ENCODE results near the gene GRIK3. TPM values are rescaled to one million over a fixed set of nuclear protein-coding genes. Genes with fewer than 3 reads are reported as not detected.

The GRIK3 gene
- total RNA-seq, 1 donor from 2014 or later: not detected

DNA sequence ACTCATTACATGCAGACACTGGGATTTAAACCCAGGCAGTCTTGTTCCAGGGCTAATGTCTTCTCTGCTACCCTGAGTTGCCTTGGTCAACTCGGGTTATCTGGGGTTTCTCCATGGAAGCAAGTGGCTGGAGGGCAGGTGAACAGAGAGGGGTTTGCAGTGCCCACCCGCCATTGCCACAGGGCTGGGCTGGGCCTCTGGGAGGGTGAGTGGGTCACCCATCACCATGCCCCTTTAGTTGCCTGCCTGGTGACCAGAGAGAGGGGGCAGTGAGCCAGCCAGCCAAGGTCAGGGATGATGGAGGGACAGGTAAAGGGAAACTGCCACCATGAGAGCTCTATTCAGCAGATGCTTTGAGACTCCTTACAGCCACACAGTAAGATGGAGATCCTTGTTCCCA is 53.2 kb downstream of the GRIK3 start:
- TF ChIP-seq, protein P1, sequence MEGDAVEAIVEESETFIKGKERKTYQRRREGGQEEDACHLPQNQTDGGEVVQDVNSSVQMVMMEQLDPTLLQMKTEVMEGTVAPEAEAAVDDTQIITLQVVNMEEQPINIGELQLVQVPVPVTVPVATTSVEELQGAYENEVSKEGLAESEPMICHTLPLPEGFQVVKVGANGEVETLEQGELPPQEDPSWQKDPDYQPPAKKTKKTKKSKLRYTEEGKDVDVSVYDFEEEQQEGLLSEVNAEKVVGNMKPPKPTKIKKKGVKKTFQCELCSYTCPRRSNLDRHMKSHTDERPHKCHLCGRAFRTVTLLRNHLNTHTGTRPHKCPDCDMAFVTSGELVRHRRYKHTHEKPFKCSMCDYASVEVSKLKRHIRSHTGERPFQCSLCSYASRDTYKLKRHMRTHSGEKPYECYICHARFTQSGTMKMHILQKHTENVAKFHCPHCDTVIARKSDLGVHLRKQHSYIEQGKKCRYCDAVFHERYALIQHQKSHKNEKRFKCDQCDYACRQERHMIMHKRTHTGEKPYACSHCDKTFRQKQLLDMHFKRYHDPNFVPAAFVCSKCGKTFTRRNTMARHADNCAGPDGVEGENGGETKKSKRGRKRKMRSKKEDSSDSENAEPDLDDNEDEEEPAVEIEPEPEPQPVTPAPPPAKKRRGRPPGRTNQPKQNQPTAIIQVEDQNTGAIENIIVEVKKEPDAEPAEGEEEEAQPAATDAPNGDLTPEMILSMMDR (IDR thresholded peaks at IDR 0.05): no peak
- H3K27me3 Mint-ChIP-seq (ENCODE audit: unreplicated experiment): no peaks in the 10 kb centered on the region
- no peak overlapping the region for H3K27ac Mint-ChIP-seq (ENCODE audit: unreplicated experiment)

DNA sequence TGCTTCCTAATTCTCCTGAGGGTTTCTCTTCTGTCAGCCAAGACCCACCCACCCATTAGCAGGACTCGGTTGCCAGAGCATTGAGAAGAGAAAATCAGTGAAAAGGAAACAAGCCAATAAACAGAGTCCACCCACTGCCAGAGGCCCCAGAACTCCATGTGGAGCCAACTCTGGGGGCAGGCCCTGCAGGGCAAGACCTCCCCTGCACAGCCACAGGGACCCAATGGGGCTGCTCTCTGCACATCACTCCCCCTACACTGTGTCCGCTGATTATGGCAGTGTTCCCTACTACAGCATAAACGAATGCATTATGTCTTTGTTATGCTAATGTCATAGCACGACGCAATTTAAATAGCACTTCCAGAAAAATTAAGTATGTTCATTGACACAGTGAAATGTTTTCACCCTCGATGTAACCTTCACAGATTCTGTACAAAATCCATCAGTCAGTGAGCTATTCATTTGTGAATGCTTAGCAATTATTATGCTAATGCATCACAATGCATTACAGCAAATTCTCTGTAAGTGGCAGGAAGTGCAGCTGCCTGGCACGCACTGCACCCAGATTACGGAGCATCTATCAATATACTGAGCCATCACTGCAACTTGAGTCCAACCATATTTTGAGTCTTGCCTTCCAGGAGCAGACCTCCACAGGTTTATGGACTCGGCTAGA is 56.4 kb downstream of the GRIK3 start:
- no peaks in the 10 kb centered on the region for H3K36me3 Mint-ChIP-seq (ENCODE audit: unreplicated experiment)
- no peaks in the 10 kb centered on the region for H3K4me1 Mint-ChIP-seq (ENCODE audit: unreplicated experiment)
- H3K4me3 Mint-ChIP-seq (ENCODE audit: unreplicated experiment): no peak overlapping the region
- H3K27ac Mint-ChIP-seq (ENCODE audit: unreplicated experiment): no peak overlapping the region
- no peaks in the 10 kb centered on the region for H3K27me3 Mint-ChIP-seq (ENCODE audit: unreplicated experiment)
- TF ChIP-seq, protein P1 (IDR thresholded peaks at IDR 0.05): no peak
- H3K9me3 Mint-ChIP-seq (ENCODE audit: unreplicated experiment): peaks cover 17% of the 10 kb centered on the region
- DNase-seq (ENCODE audit: extremely low spot score, unreplicated experiment): no peak

More for the DNA sequence above, 53.2 kb downstream of the GRIK3 start:
- Mint-ChIP-seq H3K4me1 (ENCODE audit: unreplicated experiment) (no peaks in the 10 kb centered on the region), H3K9me3 (ENCODE audit: unreplicated experiment) (peaks cover 17% of the 10 kb centered on the region), H3K4me3 (ENCODE audit: unreplicated experiment) (no peak overlapping the region), H3K36me3 (ENCODE audit: unreplicated experiment) (no peaks in the 10 kb centered on the region)
- DNase-seq (ENCODE audit: extremely low spot score, unreplicated experiment): no peak

DNA sequence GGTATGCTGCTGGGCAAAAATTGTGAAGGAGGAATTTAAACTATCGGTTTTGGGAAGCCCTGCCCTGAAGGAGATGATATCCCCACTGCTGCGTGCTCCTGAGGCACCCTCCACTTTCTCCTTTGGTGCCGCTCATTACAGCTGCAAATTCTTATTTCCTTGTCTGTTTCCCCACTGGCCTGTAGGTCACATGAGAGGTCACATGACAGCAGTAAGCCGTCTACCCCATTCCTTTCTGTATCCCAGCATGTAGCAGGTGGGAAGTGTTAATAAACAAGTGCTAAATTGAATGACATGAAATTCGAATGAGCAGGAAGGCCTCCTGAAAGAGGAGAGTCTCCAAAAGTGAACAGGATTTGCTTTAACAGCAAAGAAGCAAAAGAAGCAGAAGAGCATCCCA is 58.7 kb downstream of the GRIK3 start:
- Mint-ChIP-seq H3K4me1 (ENCODE audit: unreplicated experiment) (no peaks in the 10 kb centered on the region), H3K27ac (ENCODE audit: unreplicated experiment) (no peak overlapping the region), H3K36me3 (ENCODE audit: unreplicated experiment) (no peaks in the 10 kb centered on the region), H3K9me3 (ENCODE audit: unreplicated experiment) (peaks cover 17% of the 10 kb centered on the region), H3K4me3 (ENCODE audit: unreplicated experiment) (no peak overlapping the region), H3K27me3 (ENCODE audit: unreplicated experiment) (no peaks in the 10 kb centered on the region)
- DNase-seq (ENCODE audit: extremely low spot score, unreplicated experiment): no peak
- TF ChIP-seq, protein P1 (IDR thresholded peaks at IDR 0.05): no peak

DNA sequence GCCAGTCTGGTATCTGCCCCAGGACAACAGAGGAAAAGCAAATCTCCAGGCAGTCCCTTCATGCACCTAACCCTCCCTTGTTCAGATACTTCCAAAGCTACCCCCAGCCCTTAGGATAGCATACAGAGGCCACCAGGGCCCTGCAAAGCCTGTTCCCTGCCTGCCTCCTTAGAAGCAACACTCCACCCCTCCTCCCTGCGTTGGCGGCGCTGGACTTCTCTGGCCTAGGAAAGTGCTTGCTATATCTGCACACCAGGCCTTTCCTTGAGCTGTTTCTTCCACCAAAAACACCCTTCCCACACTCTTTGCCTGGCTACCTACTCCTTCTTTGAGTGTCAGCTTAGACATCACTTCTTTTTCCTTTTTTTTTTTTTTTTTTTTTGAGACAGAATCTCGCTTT is 61.3 kb downstream of the GRIK3 start:
- Mint-ChIP-seq H3K36me3 (ENCODE audit: unreplicated experiment) (no peaks in the 10 kb centered on the region), H3K9me3 (ENCODE audit: unreplicated experiment) (peaks cover 16% of the 10 kb centered on the region), H3K4me3 (ENCODE audit: unreplicated experiment) (no peak overlapping the region), H3K27me3 (ENCODE audit: unreplicated experiment) (no peaks in the 10 kb centered on the region), H3K27ac (ENCODE audit: unreplicated experiment) (no peak overlapping the region), H3K4me1 (ENCODE audit: unreplicated experiment) (no peaks in the 10 kb centered on the region)
- DNase-seq (ENCODE audit: extremely low spot score, unreplicated experiment): no peak
- TF ChIP-seq, protein P1 (IDR thresholded peaks at IDR 0.05): no peak

DNA sequence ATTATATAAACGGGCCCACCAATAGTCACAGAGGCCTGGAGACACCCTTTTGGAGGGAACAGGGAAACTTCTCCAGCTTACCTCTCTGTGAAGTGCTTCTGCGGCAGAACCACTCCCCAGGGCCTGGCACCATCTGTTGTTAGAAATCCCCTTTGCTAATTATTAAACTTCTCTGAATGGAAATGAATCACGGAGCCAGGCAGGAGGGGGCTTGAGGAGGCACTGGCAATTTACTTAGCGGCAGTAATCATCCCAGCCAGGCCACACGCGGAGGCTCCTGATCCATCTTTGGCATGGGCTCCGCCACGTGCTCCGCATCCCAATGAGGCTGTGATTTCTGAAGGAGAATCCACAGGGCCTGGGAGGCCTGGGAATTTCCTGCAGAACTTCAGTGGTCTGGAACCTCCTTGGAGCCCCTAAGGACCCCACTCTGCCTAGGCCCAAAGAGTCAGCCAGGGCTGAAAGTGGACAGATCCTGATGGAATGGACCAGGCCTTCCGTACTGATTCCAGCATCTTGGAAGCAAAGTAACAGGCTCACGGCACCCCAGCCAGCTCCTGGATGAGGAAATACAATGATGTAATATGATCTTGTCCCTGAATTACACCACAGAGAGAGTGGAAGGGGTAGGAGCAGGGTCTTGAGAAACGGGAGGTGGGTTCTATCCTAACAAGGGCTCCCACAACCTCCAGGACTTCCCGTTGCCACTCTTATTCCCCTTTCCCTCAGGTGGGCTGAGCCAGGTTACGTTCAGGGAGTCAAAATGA is 62.3 kb downstream of the GRIK3 start:
- no peaks in the 10 kb centered on the region for H3K4me1 Mint-ChIP-seq (ENCODE audit: unreplicated experiment)
- no peak overlapping the region for H3K4me3 Mint-ChIP-seq (ENCODE audit: unreplicated experiment)
- H3K27me3 Mint-ChIP-seq (ENCODE audit: unreplicated experiment): no peaks in the 10 kb centered on the region
- DNase-seq (ENCODE audit: extremely low spot score, unreplicated experiment): no peak
- TF ChIP-seq, protein P1 (IDR thresholded peaks at IDR 0.05): no peak
- peaks cover 8% of the 10 kb centered on the region for H3K9me3 Mint-ChIP-seq (ENCODE audit: unreplicated experiment)
- no peak overlapping the region for H3K27ac Mint-ChIP-seq (ENCODE audit: unreplicated experiment)
- no peaks in the 10 kb centered on the region for H3K36me3 Mint-ChIP-seq (ENCODE audit: unreplicated experiment)
